Ascending aorta (tissue), 2 donors: ENCODE results near the gene PRUNE2. TPM values are rescaled to one million over a fixed set of nuclear protein-coding genes. Genes with fewer than 3 reads are reported as not detected.

Experiments used
- DNase-seq, 2 donors: peaks; one replicate each; pipeline ENCODE4 v3.0.0-alpha.2; 2019; ENCODE audit warnings: low spot score in 2 of 2
- H3K27ac ChIP-seq, 2 donors: fragments of 200-600 bp; sonication (generic); one replicate each; pipeline ENCODE4 v1.5.1; 2016 to 2017; ENCODE audit warnings: mild to moderate bottlenecking in 1 of 2
- H3K27me3 ChIP-seq: fragments of 200-600 bp; sonication (generic); one replicate; pipeline ENCODE4 v1.5.1; 2017
- H3K36me3 ChIP-seq, 2 donors: fragments of 200-600 bp; sonication (generic); one replicate each; pipeline ENCODE4 v1.5.1; 2016
- H3K4me1 ChIP-seq, 2 donors: fragments of 200-600 bp; sonication (generic); one replicate each; pipeline ENCODE4 v1.5.1; 2016 to 2017; ENCODE audit warnings: mild to moderate bottlenecking in 1 of 2
- H3K4me3 ChIP-seq, 2 donors: fragments of 200-600 bp; sonication (generic); one replicate each; pipeline ENCODE4 v1.5.1; 2016 to 2017; ENCODE audit warnings: mild to moderate bottlenecking in 1 of 2
- H3K9me3 ChIP-seq, 2 donors: fragments of 200-600 bp; sonication (generic); one replicate each; pipeline ENCODE4 v1.5.1; 2016
- CTCF ChIP-seq, 3 experiments: fragments of 200-600 bp in 2 of 3; fragments of 450-650 bp in 1 of 3; sonication (generic) in 2 of 3; IDR thresholded peaks; one replicate each; pipeline ENCODE4 v1.5.1; 2016 to 2019; ENCODE audit warnings: antibody characterized with exemption in 3 of 3, mild to moderate bottlenecking in 1 of 3, moderate library complexity in 1 of 3
- intact Hi-C: fragments of 100-400 bp; cut with DNase I; formaldehyde crosslinking; loops from one replicate; pipeline ENCODE4 v1.15.1; 2023
- total RNA-seq: library from RNA; depleted of rRNA; stranded (reverse); fragments of >200 nt; gene quantifications from one replicate; pipeline ENCODE4 v1.1.0, GENCODE V29; 2016

PRUNE2 gene
- total RNA-seq, 1 donor from 2014 or later: 200 TPM

GRCh38 chr9:76580820-76581219, 325.1 kb downstream of the PRUNE2 start:
- intact Hi-C loops: no loop called here
- H3K4me3 ChIP-seq: no peak overlapping the region
- H3K27ac ChIP-seq: no peak overlapping the region
- H3K4me1 ChIP-seq: no peaks in the 10 kb centered on the region
- no peak for TF ChIP-seq CTCF (IDR thresholded peaks at IDR 0.05)
- H3K36me3 ChIP-seq: no peaks in the 10 kb centered on the region
- DNase-seq: no peak
- H3K27me3 ChIP-seq: no peaks in the 10 kb centered on the region
- H3K9me3 ChIP-seq: no peaks in the 10 kb centered on the region

- TF ChIP-seq CTCF (IDR thresholded peaks at IDR 0.05): no peak
- Histone ChIP-seq H3K4me3 (no peak overlapping the region), H3K27me3 (no peaks in the 10 kb centered on the region), H3K4me1 (no peaks in the 10 kb centered on the region), H3K9me3 (no peaks in the 10 kb centered on the region), H3K27ac (no peak overlapping the region), H3K36me3 (no peaks in the 10 kb centered on the region)
- no peak for DNase-seq
- intact Hi-C loops: no loop called here
Observed at GRCh38 chr9:76580188-76580587, 325.7 kb downstream of the PRUNE2 start.

- intact Hi-C loops: no loop called here
- Histone ChIP-seq H3K27me3 (no peaks in the 10 kb centered on the region), H3K27ac (no peak overlapping the region), H3K4me1 (no peaks in the 10 kb centered on the region), H3K9me3 (no peaks in the 10 kb centered on the region), H3K36me3 (no peaks in the 10 kb centered on the region), H3K4me3 (no peak overlapping the region)
- DNase-seq: peak; percentile 20 to 69
- TF ChIP-seq CTCF (IDR thresholded peaks at IDR 0.05): no peak
Observed at GRCh38 chr9:76576344-76576743, 329.6 kb downstream of the PRUNE2 start.

GRCh38 chr9:76575761-76576160, 330.2 kb downstream of the PRUNE2 start:
- intact Hi-C loops: no loop called here
- Histone ChIP-seq H3K9me3 (no peaks in the 10 kb centered on the region), H3K4me1 (no peaks in the 10 kb centered on the region), H3K4me3 (no peak overlapping the region), H3K27me3 (no peaks in the 10 kb centered on the region), H3K36me3 (no peaks in the 10 kb centered on the region), H3K27ac (no peak overlapping the region)
- no peak for TF ChIP-seq CTCF (IDR thresholded peaks at IDR 0.05)
- DNase-seq: no peak

GRCh38 chr9:76573905-76574760, 331.8 kb downstream of the PRUNE2 start:
- intact Hi-C loops: no loop called here
- no peak for DNase-seq

More at GRCh38 chr9:76573905-76574760, 331.8 kb downstream of the PRUNE2 start:
- no peak overlapping the region for H3K27ac ChIP-seq
- H3K36me3 ChIP-seq: no peaks in the 10 kb centered on the region
- no peaks in the 10 kb centered on the region for H3K9me3 ChIP-seq
- no peak overlapping the region for H3K4me3 ChIP-seq
- no peaks in the 10 kb centered on the region for H3K4me1 ChIP-seq
- no peak for TF ChIP-seq CTCF (IDR thresholded peaks at IDR 0.05)
- H3K27me3 ChIP-seq: no peaks in the 10 kb centered on the region
